ENCODE results near the gene TBPL1.

DNA sequence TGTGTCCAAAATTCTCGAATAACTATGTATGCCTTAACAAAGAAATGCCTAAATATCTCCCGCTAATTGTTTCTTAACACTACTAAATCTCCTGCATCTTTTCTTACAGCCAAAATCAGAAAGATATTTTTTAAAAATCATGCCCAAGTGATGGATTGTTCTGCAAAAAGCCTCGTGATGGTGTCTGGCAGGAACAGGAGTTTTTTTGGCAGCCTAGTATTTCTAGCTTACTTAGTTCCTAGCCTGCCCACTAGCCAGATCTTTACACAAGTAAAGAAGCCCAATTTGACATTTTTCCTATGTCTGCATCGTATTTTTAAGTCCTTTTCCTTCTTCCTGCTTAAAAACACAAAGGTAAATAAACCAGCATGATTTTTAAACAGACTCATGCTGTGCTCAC is 67.9 kb downstream of the TBPL1 start:
- TF ChIP-seq POLR2A (IDR thresholded peaks at IDR 0.05), result no peak
- TF ChIP-seq, protein P1, sequence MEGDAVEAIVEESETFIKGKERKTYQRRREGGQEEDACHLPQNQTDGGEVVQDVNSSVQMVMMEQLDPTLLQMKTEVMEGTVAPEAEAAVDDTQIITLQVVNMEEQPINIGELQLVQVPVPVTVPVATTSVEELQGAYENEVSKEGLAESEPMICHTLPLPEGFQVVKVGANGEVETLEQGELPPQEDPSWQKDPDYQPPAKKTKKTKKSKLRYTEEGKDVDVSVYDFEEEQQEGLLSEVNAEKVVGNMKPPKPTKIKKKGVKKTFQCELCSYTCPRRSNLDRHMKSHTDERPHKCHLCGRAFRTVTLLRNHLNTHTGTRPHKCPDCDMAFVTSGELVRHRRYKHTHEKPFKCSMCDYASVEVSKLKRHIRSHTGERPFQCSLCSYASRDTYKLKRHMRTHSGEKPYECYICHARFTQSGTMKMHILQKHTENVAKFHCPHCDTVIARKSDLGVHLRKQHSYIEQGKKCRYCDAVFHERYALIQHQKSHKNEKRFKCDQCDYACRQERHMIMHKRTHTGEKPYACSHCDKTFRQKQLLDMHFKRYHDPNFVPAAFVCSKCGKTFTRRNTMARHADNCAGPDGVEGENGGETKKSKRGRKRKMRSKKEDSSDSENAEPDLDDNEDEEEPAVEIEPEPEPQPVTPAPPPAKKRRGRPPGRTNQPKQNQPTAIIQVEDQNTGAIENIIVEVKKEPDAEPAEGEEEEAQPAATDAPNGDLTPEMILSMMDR (IDR thresholded peaks at IDR 0.05), result no peak
- TF ChIP-seq POLR2AphosphoS5 (IDR thresholded peaks at IDR 0.05), result no peak

Measured in sigmoid colon (tissue), 4 donors.